NCI-H1092 treated with DMSO at 0.1 percent for 48 hours (cell line): ENCODE measurements around the gene SCP2D1.
"Not testable (repeated sequence)": the region's sequence is repeated elsewhere in the genome, so short reads cannot be mapped to it uniquely, and the experiment has no call there.

Experiments used
- DNase-seq: peaks from one replicate; lab custom pipeline; 2025; lab: John Stamatoyannopoulos, UW

Gene SCP2D1

GRCh38 chr20:18813483-18813882 is at the start of gene SCP2D1:
Gene SCP2D1 (plus strand): TSS chr20:18813783. CDS start chr20:18813816, 33 bp downstream.
- DNase-seq: no peak

GRCh38 chr20:18767676-18768075 is 45.9 kb upstream of the SCP2D1 start:
- DNase-seq: no peak

- no peak for DNase-seq
These were observed 40.0 kb upstream of the SCP2D1 start for GRCh38 chr20:18773566-18773965.

- no peak for DNase-seq
These were observed 39.4 kb upstream of the SCP2D1 start for GRCh38 chr20:18774207-18774606.

- no peak for DNase-seq
These were observed 38.0 kb upstream of the SCP2D1 start for GRCh38 chr20:18775633-18776032.

- DNase-seq: no peak
These were observed 34.7 kb upstream of the SCP2D1 start for GRCh38 chr20:18778690-18779392.

- DNase-seq: no peak
These were observed 33.0 kb upstream of the SCP2D1 start for GRCh38 chr20:18780385-18781130.

- no peak for DNase-seq
These were observed 32.1 kb upstream of the SCP2D1 start for GRCh38 chr20:18781509-18781908.

- DNase-seq: no peak
These were observed 30.1 kb upstream of the SCP2D1 start for GRCh38 chr20:18783385-18783959.

- DNase-seq: not testable (repeated sequence)
These were observed 26.5 kb upstream of the SCP2D1 start for GRCh38 chr20:18787046-18787445.

- DNase-seq: no peak
These were observed 25.6 kb upstream of the SCP2D1 start for GRCh38 chr20:18788021-18788420.

- no peak for DNase-seq
These were observed 22.8 kb upstream of the SCP2D1 start for GRCh38 chr20:18790787-18791186.

- DNase-seq: peak; percentile 95
These were observed 19.8 kb upstream of the SCP2D1 start for GRCh38 chr20:18793625-18794427.

GRCh38 chr20:18794428-18794787 is 19.2 kb upstream of the SCP2D1 start:
- DNase-seq: no peak

- no peak for DNase-seq
These were observed 18.2 kb upstream of the SCP2D1 start for GRCh38 chr20:18795366-18795765.

- no peak for DNase-seq
These were observed 17.2 kb upstream of the SCP2D1 start for GRCh38 chr20:18796282-18796833.

GRCh38 chr20:18801516-18801915 is 12.1 kb upstream of the SCP2D1 start:
- DNase-seq: no peak

GRCh38 chr20:18802012-18802634 is 11.5 kb upstream of the SCP2D1 start:
- peak; percentile 8 for DNase-seq

- no peak for DNase-seq
These were observed 7.7 kb upstream of the SCP2D1 start for GRCh38 chr20:18805881-18806280.

GRCh38 chr20:18808712-18809111 is 4.9 kb upstream of the SCP2D1 start:
- DNase-seq: no peak

GRCh38 chr20:18811186-18811585 is 2.4 kb upstream of the SCP2D1 start:
- DNase-seq: no peak

GRCh38 chr20:18811904-18812303 is 1.7 kb upstream of the SCP2D1 start:
- DNase-seq: no peak
